SU-DHL-6 (cell line): Measurements from ENCODE around the gene OR10AD1.

Experiments
- H2AFZ ChIP-seq: fragments of 200-600 bp; sonication (generic); 2 replicates; pipeline ENCODE4 v1.6.1; 2014; ENCODE audit warnings: low read depth, mild to moderate bottlenecking, moderate library complexity, mixed read lengths, antibody characterized with exemption, low read length; ENCODE audit not compliant: severe bottlenecking
- H3F3A ChIP-seq: fragments of 200-600 bp; shearing (Covaris generic); 2 replicates; pipeline ENCODE4 v1.6.0; 2016; ENCODE audit warnings: antibody characterized with exemption, mild to moderate bottlenecking; ENCODE audit not compliant: insufficient read depth
- H3K27ac ChIP-seq: fragments of 200-600 bp; sonication (generic); 2 replicates; pipeline ENCODE4 v1.5.1; 2016; ENCODE audit warnings: low read depth, mild to moderate bottlenecking, low read length, moderate library complexity, mixed read lengths
- H3K27me3 ChIP-seq: fragments of 200-600 bp; sonication (generic), shearing (Covaris generic); 2 replicates; pipeline ENCODE4 v1.6.0; 2014; ENCODE audit warnings: mild to moderate bottlenecking, low read length
- H3K36me3 ChIP-seq: fragments of 200-600 bp; sonication (generic); 2 replicates; pipeline ENCODE4 v1.6.1; 2014; ENCODE audit warnings: mild to moderate bottlenecking, low read length, mixed read lengths
- H3K4me2 ChIP-seq: fragments of 300-600, 200-600 bp; shearing (Covaris generic), sonication (generic); 2 replicates; pipeline ENCODE4 v1.6.0; 2014; ENCODE audit warnings: low read length, low read depth, mild to moderate bottlenecking; ENCODE audit not compliant: poor library complexity, severe bottlenecking
- H3K4me3 ChIP-seq: fragments of 200-600 bp; sonication (generic); 2 replicates; pipeline ENCODE4 v1.5.1; 2014; ENCODE audit warnings: antibody characterized with exemption, low read length, mild to moderate bottlenecking, mixed read lengths; ENCODE audit not compliant: insufficient read depth, poor library complexity, severe bottlenecking
- H3K79me2 ChIP-seq: fragments of 200-600 bp; sonication (generic); 2 replicates; pipeline ENCODE4 v1.6.1; 2014; ENCODE audit warnings: mild to moderate bottlenecking, low read length, moderate library complexity; ENCODE audit not compliant: insufficient read depth
- H3K9ac ChIP-seq: fragments of 200-600 bp; sonication (generic); 2 replicates; pipeline ENCODE4 v1.7.0; 2014; ENCODE audit warnings: mild to moderate bottlenecking, low read length
- H3K9me2 ChIP-seq: fragments of 200-600 bp; sonication (generic); replicated peaks from 2 replicates; pipeline ENCODE4 v1.6.1; 2014; ENCODE audit warnings: low read length; ENCODE audit not compliant: insufficient read depth
- H3K9me3 ChIP-seq: fragments of 200-600 bp; sonication (generic); 2 replicates; pipeline ENCODE4 v1.6.1; 2014; ENCODE audit warnings: low read length, mixed read lengths; ENCODE audit not compliant: insufficient read depth
- H4K20me1 ChIP-seq: fragments of 200-600 bp; sonication (generic); 2 replicates; pipeline ENCODE4 v1.6.1; 2014; ENCODE audit warnings: low read depth, mild to moderate bottlenecking, antibody characterized with exemption, low read length, moderate library complexity, mixed read lengths
- EZH2phosphoT487 ChIP-seq: fragments of 200-600 bp; sonication (generic), shearing (Covaris generic); conservative IDR thresholded peaks from 2 replicates; pipeline ENCODE4 v1.6.1; 2018; ENCODE audit warnings: mild to moderate bottlenecking, antibody characterized with exemption, low read length, moderate library complexity, mixed read lengths
- TF ChIP-seq, protein P1 (sequence below): fragments of 200-600 bp; sonication (generic); IDR thresholded peaks from one replicate; pipeline ENCODE4 v1.5.1; 2017; ENCODE audit warnings: antibody characterized with exemption, mild to moderate bottlenecking, low read length, moderate library complexity; ENCODE audit not compliant: insufficient read depth, poor library complexity, severe bottlenecking

The OR10AD1 gene

GRCh38 chr12:48192861-48193260 is 10.2 kb downstream of the OR10AD1 start:
- Histone ChIP-seq H3K9ac (no peak overlapping the region), H3K9me2 (no peaks in the 10 kb centered on the region), H2AFZ (no peak overlapping the region), H3K4me3 (no peak overlapping the region), H3K4me2 (no peak overlapping the region), H3K79me2 (no peaks in the 10 kb centered on the region), H3F3A (no peaks in the 10 kb centered on the region), H3K36me3 (no peaks in the 10 kb centered on the region), H4K20me1 (no peaks in the 10 kb centered on the region), H3K9me3 (no peaks in the 10 kb centered on the region), H3K27me3 (no peaks in the 10 kb centered on the region), H3K27ac (no peak overlapping the region)
- no peak for TF ChIP-seq EZH2phosphoT487
- TF ChIP-seq, protein P1, sequence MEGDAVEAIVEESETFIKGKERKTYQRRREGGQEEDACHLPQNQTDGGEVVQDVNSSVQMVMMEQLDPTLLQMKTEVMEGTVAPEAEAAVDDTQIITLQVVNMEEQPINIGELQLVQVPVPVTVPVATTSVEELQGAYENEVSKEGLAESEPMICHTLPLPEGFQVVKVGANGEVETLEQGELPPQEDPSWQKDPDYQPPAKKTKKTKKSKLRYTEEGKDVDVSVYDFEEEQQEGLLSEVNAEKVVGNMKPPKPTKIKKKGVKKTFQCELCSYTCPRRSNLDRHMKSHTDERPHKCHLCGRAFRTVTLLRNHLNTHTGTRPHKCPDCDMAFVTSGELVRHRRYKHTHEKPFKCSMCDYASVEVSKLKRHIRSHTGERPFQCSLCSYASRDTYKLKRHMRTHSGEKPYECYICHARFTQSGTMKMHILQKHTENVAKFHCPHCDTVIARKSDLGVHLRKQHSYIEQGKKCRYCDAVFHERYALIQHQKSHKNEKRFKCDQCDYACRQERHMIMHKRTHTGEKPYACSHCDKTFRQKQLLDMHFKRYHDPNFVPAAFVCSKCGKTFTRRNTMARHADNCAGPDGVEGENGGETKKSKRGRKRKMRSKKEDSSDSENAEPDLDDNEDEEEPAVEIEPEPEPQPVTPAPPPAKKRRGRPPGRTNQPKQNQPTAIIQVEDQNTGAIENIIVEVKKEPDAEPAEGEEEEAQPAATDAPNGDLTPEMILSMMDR, result no peak

DNA sequence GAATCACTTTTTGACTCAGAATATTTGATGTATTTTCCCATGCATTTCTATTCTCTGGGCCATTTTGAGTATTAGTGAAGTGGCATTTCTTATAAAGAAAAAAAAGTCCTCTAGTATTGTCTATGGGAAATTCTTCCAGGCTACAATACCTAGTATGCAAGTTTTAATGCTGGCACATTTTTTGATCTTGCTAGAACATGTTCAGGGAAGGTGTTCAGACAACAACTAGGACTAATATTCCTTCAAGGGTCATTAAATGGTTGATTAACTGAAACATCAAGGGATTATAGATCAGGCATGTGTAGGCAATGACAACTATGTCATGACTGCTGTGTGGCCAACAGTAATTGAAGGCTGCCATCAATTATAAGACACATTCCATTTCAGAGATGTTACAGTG is 12.0 kb downstream of the OR10AD1 start:
- TF ChIP-seq, protein P1, result no peak
- no peak for TF ChIP-seq EZH2phosphoT487
- Histone ChIP-seq H3K36me3 (no peaks in the 10 kb centered on the region), H3F3A (no peaks in the 10 kb centered on the region), H3K27me3 (no peaks in the 10 kb centered on the region), H3K27ac (no peak overlapping the region), H4K20me1 (no peaks in the 10 kb centered on the region), H3K4me2 (no peak overlapping the region), H2AFZ (no peak overlapping the region), H3K9me3 (no peaks in the 10 kb centered on the region), H3K79me2 (no peaks in the 10 kb centered on the region), H3K9ac (no peak overlapping the region), H3K4me3 (no peak overlapping the region), H3K9me2 (no peaks in the 10 kb centered on the region)

DNA sequence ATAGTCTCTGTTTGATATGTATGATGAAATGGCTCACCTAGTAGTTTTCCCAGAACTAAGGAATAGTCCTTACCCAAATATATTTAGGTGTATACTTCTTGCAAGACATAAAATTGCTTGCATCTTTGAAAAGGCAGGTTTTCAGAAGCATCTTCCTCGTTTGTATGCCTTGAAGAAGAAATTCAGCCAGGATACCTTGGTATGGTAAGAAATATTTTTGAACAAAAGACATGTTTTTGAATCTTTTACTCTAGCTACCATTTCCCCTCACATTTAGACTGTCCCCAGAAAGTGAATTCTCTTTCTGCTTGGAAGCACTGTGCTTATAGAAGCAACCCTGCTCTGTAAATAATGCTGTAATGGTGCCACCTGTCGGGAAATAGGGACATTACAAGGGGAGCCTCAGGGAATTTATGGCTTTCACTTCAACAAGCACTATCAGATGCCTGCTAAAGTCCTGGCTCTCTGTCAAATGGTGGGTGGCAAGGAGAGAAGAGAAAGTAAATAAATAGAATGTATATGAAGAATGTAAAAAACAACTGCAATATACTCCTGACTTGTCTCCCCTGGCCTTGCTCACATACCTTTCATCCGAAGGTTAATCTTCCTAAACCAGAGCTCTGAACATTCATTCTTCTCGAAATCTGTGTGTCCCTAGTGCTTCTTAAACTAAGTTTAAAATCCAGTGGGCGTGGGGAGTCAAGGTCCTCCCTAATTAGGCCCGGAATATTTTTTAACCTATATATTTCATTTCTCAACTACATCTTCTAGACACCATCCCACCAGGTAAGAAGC is 13.6 kb downstream of the OR10AD1 start:
- Histone ChIP-seq H3K36me3 (no peaks in the 10 kb centered on the region), H3K9me2 (no peaks in the 10 kb centered on the region), H3K27ac (no peak overlapping the region), H3K27me3 (no peaks in the 10 kb centered on the region), H4K20me1 (no peaks in the 10 kb centered on the region), H3F3A (no peaks in the 10 kb centered on the region), H3K4me3 (no peak overlapping the region), H3K9ac (no peak overlapping the region), H3K9me3 (no peaks in the 10 kb centered on the region), H3K79me2 (no peaks in the 10 kb centered on the region), H3K4me2 (no peak overlapping the region), H2AFZ (no peak overlapping the region)
- no peak for TF ChIP-seq EZH2phosphoT487
- TF ChIP-seq, protein P1, result peak; percentile 81
